ENCODE results near the gene TRIML1.

Gene TRIML1

GRCh38 chr4:188143731-188144130, 4.5 kb downstream of the TRIML1 start:
- no peaks in the 10 kb centered on the region for H4K20me1 ChIP-seq (ENCODE audit: insufficient read depth, low read length)
- H2AFZ ChIP-seq (ENCODE audit: low read depth, low read length): no peak overlapping the region
- no peak for DNase-seq
- no peak overlapping the region for H3K4me3 ChIP-seq (ENCODE audit: low read depth in 1 of 2, low read length in 2 of 2)
- H3K4me2 ChIP-seq (ENCODE audit: insufficient read depth, low read length): no peak overlapping the region
- H3K4me1 ChIP-seq (ENCODE audit: insufficient read depth, low read length): no peaks in the 10 kb centered on the region
- H3K36me3 ChIP-seq (ENCODE audit: insufficient read depth, low read length): no peaks in the 10 kb centered on the region
- no peaks in the 10 kb centered on the region for H3K27me3 ChIP-seq (ENCODE audit: insufficient read depth, low read length, poor library complexity)
- no peak overlapping the region for H3K9ac ChIP-seq (ENCODE audit: low read depth, low read length)
- TF ChIP-seq EZH2 (IDR thresholded peaks at IDR 0.05; ENCODE audit: borderline replicate concordance, low read depth, low read length, severe bottlenecking) (no peak), CTCF (IDR thresholded peaks at IDR 0.05; ENCODE audit: borderline replicate concordance, extremely low read depth, low read length, poor library complexity, severe bottlenecking) (no peak)
- no peaks in the 10 kb centered on the region for H3K79me2 ChIP-seq (ENCODE audit: insufficient read depth, low read length)
- H3K27ac ChIP-seq (ENCODE audit: low read length): no peak overlapping the region
- no peak for ATAC-seq (ENCODE audit: insufficient read depth, low read depth)
- H3K9me3 ChIP-seq (ENCODE audit: insufficient read depth, low read length, severe bottlenecking): peaks cover 20% of the 10 kb centered on the region

- ATAC-seq (ENCODE audit: insufficient read depth, low read depth): no peak
- Histone ChIP-seq H3K4me2 (ENCODE audit: insufficient read depth, low read length) (no peak overlapping the region), H3K79me2 (ENCODE audit: insufficient read depth, low read length) (no peaks in the 10 kb centered on the region), H4K20me1 (ENCODE audit: insufficient read depth, low read length) (no peaks in the 10 kb centered on the region), H3K4me1 (ENCODE audit: insufficient read depth, low read length) (no peaks in the 10 kb centered on the region), H3K9me3 (ENCODE audit: insufficient read depth, low read length, severe bottlenecking) (peaks cover 20% of the 10 kb centered on the region), H3K27ac (ENCODE audit: low read length) (no peak overlapping the region), H3K27me3 (ENCODE audit: insufficient read depth, low read length, poor library complexity) (no peaks in the 10 kb centered on the region), H2AFZ (ENCODE audit: low read depth, low read length) (no peak overlapping the region), H3K36me3 (ENCODE audit: insufficient read depth, low read length) (no peaks in the 10 kb centered on the region), H3K9ac (ENCODE audit: low read depth, low read length) (no peak overlapping the region), H3K4me3 (ENCODE audit: low read depth in 1 of 2, low read length in 2 of 2) (no peak overlapping the region)
- TF ChIP-seq CTCF (IDR thresholded peaks at IDR 0.05; ENCODE audit: borderline replicate concordance, extremely low read depth, low read length, poor library complexity, severe bottlenecking) (no peak), EZH2 (IDR thresholded peaks at IDR 0.05; ENCODE audit: borderline replicate concordance, low read depth, low read length, severe bottlenecking) (no peak)
- no peak for DNase-seq
Observed at GRCh38 chr4:188145601-188146000, 6.4 kb downstream of the TRIML1 start.

GRCh38 chr4:188146618-188147017, 7.4 kb downstream of the TRIML1 start:
- H3K4me2 ChIP-seq (ENCODE audit: insufficient read depth, low read length): no peak overlapping the region
- peaks cover 22% of the 10 kb centered on the region for H3K9me3 ChIP-seq (ENCODE audit: insufficient read depth, low read length, severe bottlenecking)
- H3K79me2 ChIP-seq (ENCODE audit: insufficient read depth, low read length): no peaks in the 10 kb centered on the region
- H3K9ac ChIP-seq (ENCODE audit: low read depth, low read length): no peak overlapping the region
- TF ChIP-seq CTCF (IDR thresholded peaks at IDR 0.05; ENCODE audit: borderline replicate concordance, extremely low read depth, low read length, poor library complexity, severe bottlenecking) (no peak), EZH2 (IDR thresholded peaks at IDR 0.05; ENCODE audit: borderline replicate concordance, low read depth, low read length, severe bottlenecking) (no peak)
- H3K4me1 ChIP-seq (ENCODE audit: insufficient read depth, low read length): no peaks in the 10 kb centered on the region
- ATAC-seq (ENCODE audit: insufficient read depth, low read depth) (no peak), DNase-seq (no peak)
- H4K20me1 ChIP-seq (ENCODE audit: insufficient read depth, low read length): no peaks in the 10 kb centered on the region
- H2AFZ ChIP-seq (ENCODE audit: low read depth, low read length): no peak overlapping the region
- no peaks in the 10 kb centered on the region for H3K36me3 ChIP-seq (ENCODE audit: insufficient read depth, low read length)
- H3K27ac ChIP-seq (ENCODE audit: low read length): no peak overlapping the region
- no peaks in the 10 kb centered on the region for H3K27me3 ChIP-seq (ENCODE audit: insufficient read depth, low read length, poor library complexity)
- no peak overlapping the region for H3K4me3 ChIP-seq (ENCODE audit: low read depth in 1 of 2, low read length in 2 of 2)

GRCh38 chr4:188147176-188147575, 7.9 kb downstream of the TRIML1 start:
- Histone ChIP-seq H3K9me3 (ENCODE audit: insufficient read depth, low read length, severe bottlenecking) (peaks cover 22% of the 10 kb centered on the region), H3K4me2 (ENCODE audit: insufficient read depth, low read length) (no peak overlapping the region), H3K27ac (ENCODE audit: low read length) (no peak overlapping the region), H3K79me2 (ENCODE audit: insufficient read depth, low read length) (no peaks in the 10 kb centered on the region), H3K4me3 (ENCODE audit: low read depth in 1 of 2, low read length in 2 of 2) (no peak overlapping the region), H3K9ac (ENCODE audit: low read depth, low read length) (no peak overlapping the region), H3K4me1 (ENCODE audit: insufficient read depth, low read length) (no peaks in the 10 kb centered on the region), H4K20me1 (ENCODE audit: insufficient read depth, low read length) (no peaks in the 10 kb centered on the region), H3K36me3 (ENCODE audit: insufficient read depth, low read length) (no peaks in the 10 kb centered on the region), H3K27me3 (ENCODE audit: insufficient read depth, low read length, poor library complexity) (no peaks in the 10 kb centered on the region), H2AFZ (ENCODE audit: low read depth, low read length) (no peak overlapping the region)
- DNase-seq (no peak), ATAC-seq (ENCODE audit: insufficient read depth, low read depth) (no peak)
- no peak for TF ChIP-seq CTCF (IDR thresholded peaks at IDR 0.05; ENCODE audit: borderline replicate concordance, extremely low read depth, low read length, poor library complexity, severe bottlenecking)
- TF ChIP-seq EZH2 (IDR thresholded peaks at IDR 0.05; ENCODE audit: borderline replicate concordance, low read depth, low read length, severe bottlenecking): no peak

All from DND-41 (cell line).